Activated naive CD4-positive, alpha-beta T cell treated with anti-CD3 and anti-CD28 coated beads, Interleukin-2, amount 10 ng/mL, durations not matched to agents 7 days and 5 days (primary cell): ENCODE results near the gene SLC2A9.

ENCODE experiments used
- CTCF ChIA-PET: fragments of 350-600 bp; sonication (Branson Sonifier 250); formaldehyde crosslinking; loops from one replicate; lab custom pipeline; 2021; ENCODE audit warnings: antibody characterized with exemption; lab: Charles Lee
- DNase-seq: peaks from one replicate; pipeline ENCODE4 v3.0.0-alpha.2; 2020
- H3K27ac Mint-ChIP-seq: one replicate; pipeline ENCODE4 v1.8.0; 2021; ENCODE audit warnings: mild to moderate bottlenecking, moderate library complexity, mixed read lengths
- H3K27me3 Mint-ChIP-seq: one replicate; pipeline ENCODE4 v1.8.0; 2021; ENCODE audit warnings: mild to moderate bottlenecking, mixed read lengths
- H3K36me3 Mint-ChIP-seq: one replicate; pipeline ENCODE4 v1.8.0; 2021; ENCODE audit warnings: mixed read lengths
- H3K4me1 Mint-ChIP-seq: one replicate; pipeline ENCODE4 v1.8.0; 2021; ENCODE audit warnings: mixed read lengths
- H3K4me3 Mint-ChIP-seq: one replicate; pipeline ENCODE4 v1.8.0; 2021; ENCODE audit warnings: mild to moderate bottlenecking, moderate library complexity, mixed read lengths
- H3K9me3 Mint-ChIP-seq: one replicate; pipeline ENCODE4 v1.8.0; 2021; ENCODE audit warnings: mixed read lengths

Gene SLC2A9

DNA sequence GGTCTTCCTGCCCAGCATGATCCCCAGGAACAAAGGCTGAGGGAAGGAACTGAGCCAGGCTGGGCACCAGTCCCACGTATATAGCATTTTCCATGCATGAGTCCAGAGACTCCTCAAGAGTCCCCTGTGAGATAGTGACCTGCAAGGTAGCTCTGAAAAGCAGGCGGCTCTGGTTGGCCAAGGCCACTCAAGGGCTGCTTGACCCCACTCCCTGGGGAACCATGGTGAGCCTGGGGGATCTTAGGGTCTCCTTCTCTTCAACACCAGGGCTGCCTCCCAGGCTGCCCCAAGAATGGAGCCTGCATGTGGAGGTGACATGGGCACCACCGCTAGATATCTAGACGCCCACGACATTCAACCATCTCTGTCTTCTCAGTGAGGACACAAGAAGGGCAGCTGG, 79.2 kb downstream of the SLC2A9 start:
- no peak overlapping the region for H3K4me3 Mint-ChIP-seq
- no peaks in the 10 kb centered on the region for H3K4me1 Mint-ChIP-seq
- H3K36me3 Mint-ChIP-seq = no peaks in the 10 kb centered on the region
- no peaks in the 10 kb centered on the region for H3K9me3 Mint-ChIP-seq
- CTCF ChIA-PET = no interaction called here
- DNase-seq = no peak
- H3K27ac Mint-ChIP-seq = no peak overlapping the region
- H3K27me3 Mint-ChIP-seq = no peaks in the 10 kb centered on the region

DNA sequence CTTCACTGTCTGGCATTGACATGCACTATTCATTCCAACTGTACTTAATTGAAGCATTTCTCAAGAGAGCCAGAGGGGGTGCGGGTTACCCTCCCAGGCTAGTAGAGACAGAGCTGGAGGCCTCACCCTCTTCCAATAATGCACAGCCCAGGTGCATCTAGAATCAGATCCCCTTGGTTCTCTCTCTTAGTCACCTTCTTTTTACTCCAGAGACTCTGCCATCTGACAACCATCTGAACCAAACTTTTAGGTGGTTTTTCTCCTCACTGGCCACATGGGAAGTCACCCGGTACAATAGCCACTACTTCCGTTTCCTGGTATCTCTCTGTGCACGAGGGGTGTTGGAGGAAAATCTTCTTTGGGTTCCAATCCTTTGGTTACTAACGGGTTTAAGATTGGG, 81.3 kb downstream of the SLC2A9 start:
- DNase-seq = no peak
- H3K27me3 Mint-ChIP-seq = no peaks in the 10 kb centered on the region
- no peaks in the 10 kb centered on the region for H3K9me3 Mint-ChIP-seq
- no peak overlapping the region for H3K27ac Mint-ChIP-seq
- H3K4me3 Mint-ChIP-seq = no peak overlapping the region
- CTCF ChIA-PET = interaction anchor here (1.1 kb wide), 1 partner anchor 74 kb away, joined by 3 read pairs; no protein-coding TSS in a partner anchor
- no peaks in the 10 kb centered on the region for H3K4me1 Mint-ChIP-seq
- H3K36me3 Mint-ChIP-seq = no peaks in the 10 kb centered on the region

GRCh38 chr4:9938933-9939332, 82.4 kb downstream of the SLC2A9 start:
- Mint-ChIP-seq H3K36me3 (no peaks in the 10 kb centered on the region), H3K4me1 (no peaks in the 10 kb centered on the region), H3K4me3 (no peak overlapping the region), H3K27me3 (no peaks in the 10 kb centered on the region), H3K27ac (no peak overlapping the region), H3K9me3 (no peaks in the 10 kb centered on the region)
- no peak for DNase-seq
- CTCF ChIA-PET = no interaction called here

DNA sequence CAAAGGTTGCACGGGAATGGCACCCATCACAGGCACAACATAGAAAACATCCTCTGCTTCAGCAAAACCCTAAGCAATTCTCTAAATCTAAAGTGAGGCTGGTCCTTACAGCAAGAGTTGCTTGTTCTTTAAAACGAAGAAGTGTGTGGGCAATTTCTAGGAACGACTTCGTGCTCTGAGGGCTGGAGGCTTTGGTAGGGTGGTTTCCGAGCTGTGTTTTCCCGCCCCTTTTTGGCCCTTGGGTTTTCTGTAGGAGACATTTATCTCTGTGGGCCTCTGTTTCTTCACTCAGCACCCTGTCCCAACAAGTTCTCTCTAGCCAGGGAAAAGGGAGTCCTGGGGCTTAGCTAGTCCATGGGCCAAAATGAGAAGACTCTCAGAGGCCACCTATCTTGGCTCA, 84.2 kb downstream of the SLC2A9 start:
- H3K27ac Mint-ChIP-seq = peak overlapping the region; percentile 39
- CTCF ChIA-PET = no interaction called here

DNA sequence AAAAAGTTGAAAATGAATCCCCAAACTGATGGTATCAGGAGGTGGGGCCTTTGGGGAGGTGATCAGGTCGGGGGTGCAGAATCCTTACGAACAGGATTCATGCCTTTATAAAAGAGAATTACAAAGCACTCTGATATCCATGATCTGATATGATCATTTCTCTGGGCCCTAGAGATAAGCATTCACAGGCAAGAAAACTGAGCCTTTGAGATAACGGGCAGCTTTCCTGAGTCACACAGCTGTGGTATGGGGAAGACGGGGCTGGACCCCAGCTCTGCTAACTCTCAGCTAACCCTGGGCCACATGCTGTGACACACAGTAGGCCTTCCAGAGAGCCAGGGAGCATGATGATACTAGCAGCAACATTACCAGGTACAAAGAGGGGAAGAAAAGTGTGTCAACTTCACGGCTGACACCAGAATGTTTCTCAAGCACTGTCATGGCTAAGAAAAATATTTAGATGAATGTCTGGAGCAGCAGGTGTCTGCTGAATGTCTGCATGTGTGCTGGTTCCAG, 85.1 kb downstream of the SLC2A9 start:
- Mint-ChIP-seq H3K4me3 (no peak overlapping the region), H3K27ac (no peak overlapping the region)
- CTCF ChIA-PET = no interaction called here

More for the DNA sequence above, 84.2 kb downstream of the SLC2A9 start:
- Mint-ChIP-seq H3K27me3 (no peaks in the 10 kb centered on the region), H3K9me3 (no peaks in the 10 kb centered on the region), H3K36me3 (no peaks in the 10 kb centered on the region), H3K4me1 (no peaks in the 10 kb centered on the region), H3K4me3 (no peak overlapping the region)
- DNase-seq = no peak

GRCh38 chr4:9933956-9934355, 87.3 kb downstream of the SLC2A9 start:
- Mint-ChIP-seq H3K4me3 (no peak overlapping the region), H3K4me1 (no peaks in the 10 kb centered on the region), H3K9me3 (no peaks in the 10 kb centered on the region), H3K36me3 (no peaks in the 10 kb centered on the region), H3K27ac (no peak overlapping the region), H3K27me3 (peaks cover 7% of the 10 kb centered on the region)
- CTCF ChIA-PET = no interaction called here
- DNase-seq = no peak

More for the DNA sequence above, 85.1 kb downstream of the SLC2A9 start:
- no peaks in the 10 kb centered on the region for H3K27me3 Mint-ChIP-seq
- H3K4me1 Mint-ChIP-seq = no peaks in the 10 kb centered on the region
- no peak for DNase-seq
- no peaks in the 10 kb centered on the region for H3K36me3 Mint-ChIP-seq
- no peaks in the 10 kb centered on the region for H3K9me3 Mint-ChIP-seq

DNA sequence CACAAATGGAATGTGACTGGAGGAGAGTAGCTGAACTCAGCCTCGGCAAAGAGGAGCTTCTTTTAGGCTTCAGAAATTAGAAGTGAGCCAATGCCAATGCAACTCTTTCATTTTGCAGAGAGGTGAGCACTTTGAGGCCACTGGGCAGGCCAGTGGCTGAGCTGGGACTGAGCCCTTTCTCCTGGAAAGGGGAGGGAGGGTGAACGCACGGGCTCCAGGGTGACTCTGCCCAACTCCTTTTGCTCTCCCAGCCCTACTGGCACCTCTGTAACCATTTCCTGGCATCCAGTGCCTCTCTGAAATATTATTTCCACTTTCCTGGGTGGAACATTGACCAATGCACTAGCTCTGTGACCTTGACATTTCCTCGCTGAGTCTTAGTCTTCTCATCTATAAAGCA, 88.1 kb downstream of the SLC2A9 start:
- Mint-ChIP-seq H3K27ac (no peak overlapping the region), H3K4me1 (no peaks in the 10 kb centered on the region), H3K27me3 (peaks cover 7% of the 10 kb centered on the region), H3K36me3 (no peaks in the 10 kb centered on the region), H3K9me3 (no peaks in the 10 kb centered on the region), H3K4me3 (no peak overlapping the region)
- DNase-seq = no peak
- CTCF ChIA-PET = no interaction called here

GRCh38 chr4:9932771-9933170, 88.5 kb downstream of the SLC2A9 start:
- CTCF ChIA-PET = no interaction called here
- DNase-seq = no peak
- H3K27me3 Mint-ChIP-seq = peaks cover 7% of the 10 kb centered on the region

DNA sequence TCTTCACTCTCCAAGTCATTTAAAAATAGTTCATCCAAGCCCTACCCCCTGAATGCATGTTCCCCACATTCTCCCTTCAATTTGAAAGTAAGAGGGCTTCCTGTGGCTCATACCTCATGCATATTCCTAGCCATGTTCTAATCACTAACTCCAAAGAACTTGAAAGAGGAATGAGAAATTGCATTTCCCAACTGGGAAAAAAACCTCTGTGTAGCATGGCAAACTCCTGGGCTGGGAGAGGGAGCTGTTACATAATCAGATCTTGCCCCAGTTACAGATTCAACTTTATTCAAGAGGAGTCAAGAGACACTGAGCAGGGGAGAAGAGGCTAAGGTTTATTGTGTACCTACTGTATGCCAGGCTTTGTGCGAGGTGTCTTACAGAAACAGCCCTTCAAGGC, 90.2 kb downstream of the SLC2A9 start:
- no peaks in the 10 kb centered on the region for H3K9me3 Mint-ChIP-seq
- no peak overlapping the region for H3K27ac Mint-ChIP-seq
- no peaks in the 10 kb centered on the region for H3K4me1 Mint-ChIP-seq
- H3K27me3 Mint-ChIP-seq = peaks cover 7% of the 10 kb centered on the region
- H3K4me3 Mint-ChIP-seq = no peak overlapping the region
- no peak for DNase-seq
- H3K36me3 Mint-ChIP-seq = no peaks in the 10 kb centered on the region
- CTCF ChIA-PET = no interaction called here

More at GRCh38 chr4:9932771-9933170, 88.5 kb downstream of the SLC2A9 start:
- H3K9me3 Mint-ChIP-seq = no peaks in the 10 kb centered on the region
- H3K4me3 Mint-ChIP-seq = no peak overlapping the region
- H3K27ac Mint-ChIP-seq = no peak overlapping the region
- no peaks in the 10 kb centered on the region for H3K36me3 Mint-ChIP-seq
- no peaks in the 10 kb centered on the region for H3K4me1 Mint-ChIP-seq

DNA sequence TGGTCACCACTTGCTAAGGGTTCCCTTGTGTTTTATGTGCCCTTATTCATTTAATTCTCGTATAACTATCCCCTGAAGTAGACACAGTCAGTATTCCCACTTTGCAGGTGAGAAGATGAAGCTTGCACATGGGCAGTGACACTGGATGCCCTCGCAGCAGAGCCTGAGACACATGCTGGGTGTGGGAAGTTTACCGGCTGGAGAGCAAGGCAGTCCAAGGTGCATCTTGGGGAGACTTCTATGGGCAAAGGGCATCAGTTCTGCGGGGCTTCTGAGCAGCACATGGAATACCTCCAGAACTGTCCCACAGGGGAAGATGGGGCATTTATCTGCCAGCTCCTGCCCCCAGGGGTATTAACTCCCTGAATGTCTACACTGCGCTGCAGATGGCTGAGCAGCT, 92.2 kb downstream of the SLC2A9 start:
- Mint-ChIP-seq H3K4me3 (no peak overlapping the region), H3K4me1 (no peaks in the 10 kb centered on the region), H3K27me3 (peaks cover 7% of the 10 kb centered on the region), H3K27ac (no peak overlapping the region), H3K9me3 (no peaks in the 10 kb centered on the region), H3K36me3 (no peaks in the 10 kb centered on the region)
- CTCF ChIA-PET = no interaction called here
- DNase-seq = no peak

GRCh38 chr4:9927341-9928007, 93.8 kb downstream of the SLC2A9 start:
- Mint-ChIP-seq H3K36me3 (no peaks in the 10 kb centered on the region), H3K27ac (no peak overlapping the region), H3K9me3 (no peaks in the 10 kb centered on the region), H3K27me3 (peaks cover 12% of the 10 kb centered on the region), H3K4me3 (no peak overlapping the region), H3K4me1 (no peaks in the 10 kb centered on the region)
- CTCF ChIA-PET = no interaction called here
- no peak for DNase-seq

DNA sequence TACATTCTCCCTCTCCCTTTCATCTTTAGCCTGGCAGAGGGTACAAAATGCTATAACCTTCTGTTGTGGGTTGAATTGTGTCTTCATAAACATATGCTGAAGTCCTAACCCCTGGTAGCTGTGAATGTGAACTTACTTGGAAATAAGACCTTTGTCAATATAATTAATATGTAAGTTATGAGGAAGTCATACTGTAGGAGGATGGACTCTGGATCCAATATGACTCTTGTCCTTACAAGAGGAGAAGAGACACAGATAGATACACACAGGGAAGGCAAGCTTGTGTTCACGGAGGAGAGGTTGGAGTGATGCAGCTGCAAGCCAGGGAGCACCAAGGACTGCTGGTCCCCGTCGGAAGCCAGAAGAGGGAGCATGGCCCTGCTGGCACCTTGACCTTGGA, 94.7 kb downstream of the SLC2A9 start:
- Mint-ChIP-seq H3K36me3 (no peaks in the 10 kb centered on the region), H3K4me3 (no peak overlapping the region), H3K27me3 (peaks cover 13% of the 10 kb centered on the region), H3K27ac (no peak overlapping the region), H3K4me1 (no peaks in the 10 kb centered on the region), H3K9me3 (no peaks in the 10 kb centered on the region)
- CTCF ChIA-PET = no interaction called here
- no peak for DNase-seq

DNA sequence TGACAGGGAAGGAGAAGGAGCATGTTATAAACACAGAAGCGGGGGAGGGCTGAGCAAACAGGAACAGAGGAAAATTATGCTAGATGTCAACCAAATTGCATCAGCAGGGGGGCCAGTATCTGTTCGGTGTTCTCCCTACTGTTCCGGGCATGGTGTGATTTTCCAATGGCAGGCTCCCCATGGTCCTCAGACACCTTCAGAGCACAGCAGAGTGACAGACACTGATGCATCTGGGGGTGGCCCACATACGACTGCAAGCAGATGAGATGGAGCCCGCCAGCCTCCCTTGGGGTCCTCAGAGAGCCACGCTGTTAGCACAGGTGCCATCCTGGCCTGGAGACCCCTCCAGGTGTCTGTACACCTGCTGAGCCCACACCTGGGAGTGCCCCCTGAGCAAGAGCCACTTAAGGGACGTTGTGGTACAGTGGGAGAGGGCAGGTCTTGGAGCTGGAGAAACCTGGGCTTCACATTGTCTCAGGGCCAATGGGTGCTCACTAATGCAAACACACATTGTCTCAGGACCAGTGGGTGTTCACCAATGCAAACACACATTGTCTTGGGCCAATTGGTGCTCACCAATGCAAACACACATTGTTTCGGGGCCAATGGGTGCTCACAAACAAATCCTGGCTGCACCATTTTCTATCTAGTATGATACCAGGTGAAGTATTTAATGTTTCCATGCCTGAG, 95.4 kb downstream of the SLC2A9 start:
- Mint-ChIP-seq H3K4me3 (no peak overlapping the region), H3K9me3 (no peaks in the 10 kb centered on the region), H3K27ac (no peak overlapping the region), H3K4me1 (no peaks in the 10 kb centered on the region), H3K36me3 (no peaks in the 10 kb centered on the region), H3K27me3 (peaks cover 13% of the 10 kb centered on the region)
- CTCF ChIA-PET = no interaction called here
- DNase-seq = no peak

DNA sequence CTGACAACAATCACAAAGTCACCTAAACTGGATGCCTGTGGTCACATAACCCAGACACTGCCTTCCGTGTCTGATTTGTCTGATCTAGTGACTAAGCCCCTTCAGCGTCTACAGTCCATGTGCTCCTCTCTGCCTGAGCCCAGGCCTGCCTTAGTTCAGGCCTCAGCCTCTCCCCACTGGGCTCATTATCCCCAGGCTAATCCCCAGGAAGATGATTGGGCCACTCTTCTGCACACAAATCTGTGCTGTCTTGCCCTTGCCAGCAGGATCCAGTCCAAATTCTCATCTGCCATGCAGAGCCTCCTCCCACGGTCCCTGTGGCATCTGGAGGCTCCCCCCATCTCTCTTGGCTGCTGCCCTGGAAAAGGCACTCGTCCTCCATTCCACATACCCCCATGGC, 96.5 kb downstream of the SLC2A9 start:
- no peaks in the 10 kb centered on the region for H3K4me1 Mint-ChIP-seq
- H3K4me3 Mint-ChIP-seq = no peak overlapping the region
- no peak for DNase-seq
- H3K9me3 Mint-ChIP-seq = no peaks in the 10 kb centered on the region
- CTCF ChIA-PET = no interaction called here
- no peak overlapping the region for H3K27ac Mint-ChIP-seq
- no peaks in the 10 kb centered on the region for H3K36me3 Mint-ChIP-seq
- peaks cover 6% of the 10 kb centered on the region for H3K27me3 Mint-ChIP-seq

DNA sequence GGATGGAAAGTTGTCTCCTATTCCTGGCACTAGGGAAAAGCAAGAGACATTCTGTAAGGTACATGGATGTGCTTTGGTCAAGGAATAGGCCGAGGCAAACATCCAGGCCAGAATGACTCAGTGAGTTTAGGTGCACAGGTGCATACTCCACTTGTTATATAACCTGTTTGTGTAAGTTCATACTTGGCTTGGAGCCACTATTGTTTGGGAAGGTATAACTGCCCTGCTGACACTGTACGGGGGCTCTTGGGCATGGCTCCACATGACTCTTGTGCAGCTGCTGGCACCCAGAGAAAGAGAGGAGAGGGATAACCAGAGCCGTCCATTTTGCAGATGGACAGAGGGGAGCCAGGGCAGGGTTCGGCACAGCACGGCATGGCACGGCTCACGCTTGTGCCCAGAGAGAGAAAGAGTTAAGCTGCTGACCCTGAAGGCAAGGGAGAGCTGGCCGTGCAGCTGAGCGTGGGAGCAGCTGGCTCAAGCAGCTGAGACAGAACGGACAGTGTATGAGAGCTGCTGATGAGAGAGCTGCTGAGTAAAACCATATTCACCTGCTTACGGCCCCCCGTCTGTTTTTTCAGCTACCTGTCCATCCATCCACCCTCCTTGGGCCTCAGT, 98.0 kb downstream of the SLC2A9 start:
- Mint-ChIP-seq H3K9me3 (no peaks in the 10 kb centered on the region), H3K4me3 (no peak overlapping the region), H3K27ac (no peak overlapping the region), H3K27me3 (peaks cover 6% of the 10 kb centered on the region), H3K36me3 (no peaks in the 10 kb centered on the region), H3K4me1 (no peaks in the 10 kb centered on the region)
- DNase-seq = no peak
- CTCF ChIA-PET = no interaction called here
